Measurements from ENCODE around the gene PRDM16. TPM values are rescaled to one million over a fixed set of nuclear protein-coding genes. Genes with fewer than 3 reads are reported as not detected.
A peak's percentile ranks its signal among the peaks of the same experiment; 100 is the strongest.

The PRDM16 gene
- total and polyA plus RNA-seq, 2 of the 13 experiments (the other 11 are each of a cell fraction or from before 2014, with no cell fraction given): 0.15 to 0.81 TPM

GRCh38 chr1:3133686-3134085 is 64.7 kb downstream of the PRDM16 start (continued):
- 0 out of 2 replicates have a peak, but pooled peaks have one; percentile 25 for TF ChIP-seq SMAD1 (CRISPR knock-in tag; IDR thresholded peaks at IDR 0.05; ENCODE audit: borderline replicate concordance, low read depth)
- TF ChIP-seq, protein P1, sequence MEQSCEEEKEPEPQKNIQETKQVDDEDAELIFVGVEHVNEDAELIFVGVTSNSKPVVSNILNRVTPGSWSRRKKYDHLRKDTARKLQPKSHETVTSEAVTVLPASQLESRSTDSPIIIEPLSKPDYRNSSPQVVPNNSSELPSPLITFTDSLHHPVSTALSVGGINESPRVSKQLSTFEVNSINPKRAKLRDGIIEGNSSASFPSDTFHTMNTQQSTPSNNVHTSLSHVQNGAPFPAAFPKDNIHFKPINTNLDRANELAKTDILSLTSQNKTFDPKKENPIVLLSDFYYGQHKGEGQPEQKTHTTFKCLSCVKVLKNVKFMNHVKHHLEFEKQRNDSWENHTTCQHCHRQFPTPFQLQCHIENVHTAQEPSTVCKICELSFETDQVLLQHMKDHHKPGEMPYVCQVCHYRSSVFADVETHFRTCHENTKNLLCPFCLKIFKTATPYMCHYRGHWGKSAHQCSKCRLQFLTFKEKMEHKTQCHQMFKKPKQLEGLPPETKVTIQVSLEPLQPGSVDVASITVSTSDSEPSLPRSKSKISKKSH (CRISPR knock-in tag; IDR thresholded peaks at IDR 0.05; ENCODE audit: borderline replicate concordance): no peak
- TF ChIP-seq HNRNPK (IDR thresholded peaks at IDR 0.05; ENCODE audit: low read depth, low read length, poor library complexity, severe bottlenecking): no peak
- TF ChIP-seq CBX5 (CRISPR knock-in tag; IDR thresholded peaks at IDR 0.05; ENCODE audit: borderline replicate concordance): no peak
- no peak for TF ChIP-seq ZZZ3 (CRISPR knock-in tag; IDR thresholded peaks at IDR 0.05; ENCODE audit: borderline replicate concordance)
- no peak for TF ChIP-seq ZNF781 (CRISPR knock-in tag; IDR thresholded peaks at IDR 0.05; ENCODE audit: borderline replicate concordance, not compliant biosample characterization)
- no peak for TF ChIP-seq ZNF780A (CRISPR knock-in tag; IDR thresholded peaks at IDR 0.05)
- no peak for TF ChIP-seq PITX1 (CRISPR knock-in tag; IDR thresholded peaks at IDR 0.05)
- 0 out of 2 replicates have a peak, but pooled peaks have one; percentile 41 for TF ChIP-seq ZNF563 (CRISPR knock-in tag; IDR thresholded peaks at IDR 0.05)
- no peak for TF ChIP-seq CAMTA2 (CRISPR knock-in tag; IDR thresholded peaks at IDR 0.05; ENCODE audit: borderline replicate concordance)
- no peak for TF ChIP-seq ZNF101 (CRISPR knock-in tag; IDR thresholded peaks at IDR 0.05; ENCODE audit: borderline replicate concordance, low read depth)
- TF ChIP-seq ZNF644 (CRISPR knock-in tag; IDR thresholded peaks at IDR 0.05; ENCODE audit: low read depth): no peak
- TF ChIP-seq, protein P2, sequence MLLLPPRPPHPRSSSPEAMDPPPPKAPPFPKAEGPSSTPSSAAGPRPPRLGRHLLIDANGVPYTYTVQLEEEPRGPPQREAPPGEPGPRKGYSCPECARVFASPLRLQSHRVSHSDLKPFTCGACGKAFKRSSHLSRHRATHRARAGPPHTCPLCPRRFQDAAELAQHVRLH (CRISPR knock-in tag; IDR thresholded peaks at IDR 0.05; ENCODE audit: borderline replicate concordance, low read depth): no peak
- TF ChIP-seq ZNF629 (CRISPR knock-in tag; conservative IDR thresholded peaks at IDR 0.05): no peak
- no peak for TF ChIP-seq THAP11 (CRISPR knock-in tag; IDR thresholded peaks at IDR 0.05)
- TF ChIP-seq, protein P3, sequence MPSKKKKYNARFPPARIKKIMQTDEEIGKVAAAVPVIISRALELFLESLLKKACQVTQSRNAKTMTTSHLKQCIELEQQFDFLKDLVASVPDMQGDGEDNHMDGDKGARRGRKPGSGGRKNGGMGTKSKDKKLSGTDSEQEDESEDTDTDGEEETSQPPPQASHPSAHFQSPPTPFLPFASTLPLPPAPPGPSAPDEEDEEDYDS (CRISPR knock-in tag; IDR thresholded peaks at IDR 0.05): no peak
- TF ChIP-seq SRSF1 (optimal IDR thresholded peaks at IDR 0.05; ENCODE audit: low read depth, low read length): no peak
- TF ChIP-seq TOPORS (CRISPR knock-in tag; IDR thresholded peaks at IDR 0.05): no peak
- 0 out of 2 replicates have a peak, but pooled peaks have one; percentile 18 for TF ChIP-seq FOXA3 (CRISPR knock-in tag; IDR thresholded peaks at IDR 0.05)
- TF ChIP-seq, protein P4, sequence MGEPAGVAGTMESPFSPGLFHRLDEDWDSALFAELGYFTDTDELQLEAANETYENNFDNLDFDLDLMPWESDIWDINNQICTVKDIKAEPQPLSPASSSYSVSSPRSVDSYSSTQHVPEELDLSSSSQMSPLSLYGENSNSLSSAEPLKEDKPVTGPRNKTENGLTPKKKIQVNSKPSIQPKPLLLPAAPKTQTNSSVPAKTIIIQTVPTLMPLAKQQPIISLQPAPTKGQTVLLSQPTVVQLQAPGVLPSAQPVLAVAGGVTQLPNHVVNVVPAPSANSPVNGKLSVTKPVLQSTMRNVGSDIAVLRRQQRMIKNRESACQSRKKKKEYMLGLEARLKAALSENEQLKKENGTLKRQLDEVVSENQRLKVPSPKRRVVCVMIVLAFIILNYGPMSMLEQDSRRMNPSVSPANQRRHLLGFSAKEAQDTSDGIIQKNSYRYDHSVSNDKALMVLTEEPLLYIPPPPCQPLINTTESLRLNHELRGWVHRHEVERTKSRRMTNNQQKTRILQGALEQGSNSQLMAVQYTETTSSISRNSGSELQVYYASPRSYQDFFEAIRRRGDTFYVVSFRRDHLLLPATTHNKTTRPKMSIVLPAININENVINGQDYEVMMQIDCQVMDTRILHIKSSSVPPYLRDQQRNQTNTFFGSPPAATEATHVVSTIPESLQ (CRISPR knock-in tag; conservative IDR thresholded peaks at IDR 0.05): no peak
- no peak for TF ChIP-seq ZMYM2 (CRISPR knock-in tag; IDR thresholded peaks at IDR 0.05)
- TF ChIP-seq, protein P5, sequence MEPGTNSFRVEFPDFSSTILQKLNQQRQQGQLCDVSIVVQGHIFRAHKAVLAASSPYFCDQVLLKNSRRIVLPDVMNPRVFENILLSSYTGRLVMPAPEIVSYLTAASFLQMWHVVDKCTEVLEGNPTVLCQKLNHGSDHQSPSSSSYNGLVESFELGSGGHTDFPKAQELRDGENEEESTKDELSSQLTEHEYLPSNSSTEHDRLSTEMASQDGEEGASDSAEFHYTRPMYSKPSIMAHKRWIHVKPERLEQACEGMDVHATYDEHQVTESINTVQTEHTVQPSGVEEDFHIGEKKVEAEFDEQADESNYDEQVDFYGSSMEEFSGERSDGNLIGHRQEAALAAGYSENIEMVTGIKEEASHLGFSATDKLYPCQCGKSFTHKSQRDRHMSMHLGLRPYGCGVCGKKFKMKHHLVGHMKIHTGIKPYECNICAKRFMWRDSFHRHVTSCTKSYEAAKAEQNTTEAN (CRISPR knock-in tag; conservative IDR thresholded peaks at IDR 0.05): peak; percentile 44; the same call in 1 of the 2 replicates
- no peak for TF ChIP-seq NCOA5 (CRISPR knock-in tag; IDR thresholded peaks at IDR 0.05)
- no peak for TF ChIP-seq KDM3A (CRISPR knock-in tag; IDR thresholded peaks at IDR 0.05; ENCODE audit: low read depth)
- no peak for TF ChIP-seq NCOA2 (CRISPR knock-in tag; IDR thresholded peaks at IDR 0.05)
- TF ChIP-seq ZNF598 (CRISPR knock-in tag; IDR thresholded peaks at IDR 0.05; ENCODE audit: borderline replicate concordance): no peak
